HFF-Myc (cell line): Measurements from ENCODE around the gene SMAD7.

ENCODE experiments used
- DNase-seq: peaks from one replicate; pipeline ENCODE4 v3.0.0-alpha.2; 2011; ENCODE audit warnings: low read depth; ENCODE audit errors: extremely low read depth
- H3K4me3 ChIP-seq: replicated peaks from 2 replicates; pipeline ENCODE4 v1.5.1; 2011; ENCODE audit warnings: low read depth, mild to moderate bottlenecking, control low read depth, low read length
- TF ChIP-seq, protein P1 (sequence below): IDR thresholded peaks from 2 replicates; pipeline ENCODE4 v1.5.1; 2012; ENCODE audit warnings: mild to moderate bottlenecking, low read depth, low read length, control low read depth; ENCODE audit errors: missing control alignments

The SMAD7 gene

DNA sequence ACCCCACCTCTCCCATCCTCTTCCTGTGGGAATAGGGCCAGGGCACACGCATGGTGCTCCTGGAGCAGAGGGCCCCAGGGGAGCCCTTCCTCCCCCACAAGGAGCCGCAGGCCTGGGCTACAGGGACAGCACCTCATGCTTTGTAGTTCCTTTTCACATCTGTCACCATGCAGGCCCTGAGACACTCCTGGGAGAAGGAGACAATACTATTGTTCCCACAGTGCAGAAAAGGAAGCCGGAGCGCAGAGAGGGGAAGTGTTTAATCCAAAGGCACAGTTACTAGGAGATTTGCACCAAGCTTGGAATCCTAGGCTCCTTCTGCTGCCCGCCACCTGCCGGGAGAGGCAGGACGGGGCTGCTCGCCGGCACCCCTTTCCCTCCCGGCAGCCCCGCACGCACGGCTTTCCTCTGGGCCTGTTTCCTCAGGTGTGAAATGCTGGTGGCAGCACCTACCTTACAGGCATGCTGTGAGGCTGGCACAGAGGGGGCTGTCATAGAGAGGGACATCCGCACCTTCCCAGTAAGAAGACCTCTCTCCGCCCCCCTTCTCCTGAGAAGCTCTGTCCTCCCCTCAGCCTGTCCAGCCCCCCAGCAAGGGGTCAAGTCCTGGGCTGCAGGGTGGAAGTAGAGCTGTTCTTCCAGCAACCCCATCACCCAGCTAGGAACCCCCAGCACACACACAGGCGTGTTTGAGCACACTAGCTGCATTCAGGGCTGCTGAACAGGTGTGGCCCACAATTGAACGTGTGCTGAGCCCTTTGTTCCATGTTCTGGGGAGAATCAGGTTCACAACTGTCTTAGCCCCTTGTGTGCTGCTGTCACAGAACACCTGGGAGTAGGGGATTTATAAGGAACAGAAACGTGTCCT is 62.6 kb downstream of the SMAD7 start:
- no peak for DNase-seq
- TF ChIP-seq, protein P1, sequence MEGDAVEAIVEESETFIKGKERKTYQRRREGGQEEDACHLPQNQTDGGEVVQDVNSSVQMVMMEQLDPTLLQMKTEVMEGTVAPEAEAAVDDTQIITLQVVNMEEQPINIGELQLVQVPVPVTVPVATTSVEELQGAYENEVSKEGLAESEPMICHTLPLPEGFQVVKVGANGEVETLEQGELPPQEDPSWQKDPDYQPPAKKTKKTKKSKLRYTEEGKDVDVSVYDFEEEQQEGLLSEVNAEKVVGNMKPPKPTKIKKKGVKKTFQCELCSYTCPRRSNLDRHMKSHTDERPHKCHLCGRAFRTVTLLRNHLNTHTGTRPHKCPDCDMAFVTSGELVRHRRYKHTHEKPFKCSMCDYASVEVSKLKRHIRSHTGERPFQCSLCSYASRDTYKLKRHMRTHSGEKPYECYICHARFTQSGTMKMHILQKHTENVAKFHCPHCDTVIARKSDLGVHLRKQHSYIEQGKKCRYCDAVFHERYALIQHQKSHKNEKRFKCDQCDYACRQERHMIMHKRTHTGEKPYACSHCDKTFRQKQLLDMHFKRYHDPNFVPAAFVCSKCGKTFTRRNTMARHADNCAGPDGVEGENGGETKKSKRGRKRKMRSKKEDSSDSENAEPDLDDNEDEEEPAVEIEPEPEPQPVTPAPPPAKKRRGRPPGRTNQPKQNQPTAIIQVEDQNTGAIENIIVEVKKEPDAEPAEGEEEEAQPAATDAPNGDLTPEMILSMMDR, result no peak

DNA sequence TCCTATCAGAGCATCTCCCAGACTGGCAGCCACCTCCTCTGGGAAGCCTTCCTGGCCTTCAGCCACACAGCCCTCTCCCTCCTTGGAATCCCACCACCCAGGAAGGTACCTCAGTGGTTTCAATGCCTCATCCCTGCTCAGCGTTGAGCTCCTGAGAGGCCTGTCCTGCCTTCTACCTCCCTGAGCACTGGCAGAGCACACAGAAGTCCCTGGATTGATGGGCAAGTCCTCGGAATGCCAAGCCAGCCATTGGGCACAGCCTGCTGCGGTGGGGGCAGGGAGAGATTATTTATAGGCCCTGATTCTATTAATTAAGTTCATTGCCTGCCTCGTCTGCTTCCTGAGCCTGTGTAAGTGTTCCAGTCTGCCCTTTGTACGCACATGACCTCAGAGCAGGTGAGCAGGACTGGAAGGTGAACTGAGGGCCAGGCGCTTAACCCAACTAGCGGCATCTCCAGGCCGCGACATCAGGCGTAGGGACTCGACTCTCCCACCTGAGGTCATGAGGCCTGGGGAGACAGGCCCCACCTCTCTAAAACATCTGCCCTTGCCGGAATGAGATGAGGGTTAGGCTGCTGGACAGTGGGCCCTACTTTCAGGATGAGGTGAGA is 63.4 kb downstream of the SMAD7 start:
- DNase-seq, result no peak
- TF ChIP-seq, protein P1, result no peak
- H3K4me3 ChIP-seq, result no peak overlapping the region

More for the DNA sequence above, 62.6 kb downstream of the SMAD7 start:
- H3K4me3 ChIP-seq, result no peak overlapping the region

- no peak for DNase-seq
- H3K4me3 ChIP-seq, result no peak overlapping the region
- TF ChIP-seq, protein P1, result no peak
Observed at GRCh38 chr18:48886520-48887293, 64.1 kb downstream of the SMAD7 start.

DNA sequence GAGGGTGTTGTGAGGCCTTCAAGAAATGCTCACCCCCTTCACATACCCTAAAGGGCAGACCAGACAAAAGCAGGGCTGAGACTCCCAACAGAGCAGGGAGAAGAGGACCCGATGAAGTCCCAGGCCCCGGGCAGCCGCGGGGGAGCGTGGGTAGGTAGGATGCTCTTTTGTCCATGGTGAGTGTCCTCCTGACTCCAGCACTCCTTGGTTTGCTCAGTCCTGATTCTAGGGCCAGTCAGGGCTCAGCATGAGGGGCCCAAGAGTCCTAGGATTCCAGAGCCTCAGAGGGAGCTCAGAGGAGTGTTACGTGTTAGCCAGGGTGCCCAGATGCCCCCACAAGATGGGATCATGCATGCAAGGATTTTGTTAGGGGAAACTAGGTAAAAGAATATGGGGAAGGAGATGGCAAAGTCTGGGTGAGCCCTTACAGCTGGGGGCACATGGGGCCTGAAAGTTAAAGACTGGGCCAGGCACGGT is 64.8 kb downstream of the SMAD7 start:
- TF ChIP-seq, protein P1, result no peak

GRCh38 chr18:48885266-48885923 is 65.4 kb downstream of the SMAD7 start:
- H3K4me3 ChIP-seq, result no peak overlapping the region
- TF ChIP-seq, protein P1, result no peak

More for the DNA sequence above, 64.8 kb downstream of the SMAD7 start:
- no peak overlapping the region for H3K4me3 ChIP-seq
- no peak for DNase-seq

GRCh38 chr18:48884771-48885170 is 66.0 kb downstream of the SMAD7 start:
- no peak for DNase-seq
- H3K4me3 ChIP-seq, result no peak overlapping the region
- TF ChIP-seq, protein P1, result no peak

More at GRCh38 chr18:48885266-48885923, 65.4 kb downstream of the SMAD7 start:
- no peak for DNase-seq
